HG03159 (cell line): Measurements from ENCODE around the gene SPECC1.
"Not testable (repeated sequence)": the region's sequence is repeated elsewhere in the genome, so short reads cannot be mapped to it uniquely, and the experiment has no call there.

ENCODE experiments used
- ATAC-seq: cut with Tn5 transposase; IDR thresholded peaks from one replicate; pipeline ENCODE4 v1.9.1; 2021; ENCODE audit warnings: mild to moderate bottlenecking, moderate library complexity; ENCODE audit not compliant: unreplicated experiment

The SPECC1 gene

DNA sequence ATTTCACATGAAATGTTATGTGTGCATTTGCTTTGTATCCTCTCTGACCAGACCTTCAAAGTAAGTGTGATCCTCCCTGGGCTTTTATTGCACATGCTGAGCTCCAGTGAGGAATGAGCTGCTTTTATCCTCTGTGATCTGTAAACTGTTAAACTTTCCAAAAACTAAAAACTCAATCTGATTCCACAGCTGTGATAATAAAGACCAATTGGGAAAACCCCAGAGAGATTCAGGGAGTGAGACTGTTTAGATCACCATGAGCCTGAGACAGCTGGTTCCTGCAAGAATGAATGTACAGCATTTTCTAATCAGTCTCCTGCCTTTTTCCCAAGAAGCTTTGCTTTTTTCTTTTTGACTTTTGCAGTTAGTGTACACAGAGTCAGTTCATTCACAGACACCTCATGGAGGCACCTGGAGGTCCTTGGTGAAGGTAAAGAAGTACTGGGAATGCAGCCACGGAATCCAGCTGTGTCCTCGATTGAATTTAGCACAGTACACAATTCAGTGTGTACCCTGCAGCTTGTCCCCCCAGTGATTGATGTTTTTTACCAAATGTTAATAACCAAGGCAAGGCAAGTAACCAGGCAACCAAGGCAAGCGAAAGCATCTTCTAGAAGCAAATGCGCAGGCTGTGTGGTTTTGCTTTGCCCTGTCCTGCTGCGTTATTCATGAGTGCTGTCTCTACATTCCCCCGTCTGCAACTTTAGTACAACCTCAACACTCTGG, 275.6 kb downstream of the SPECC1 start:
- no peak for ATAC-seq

DNA sequence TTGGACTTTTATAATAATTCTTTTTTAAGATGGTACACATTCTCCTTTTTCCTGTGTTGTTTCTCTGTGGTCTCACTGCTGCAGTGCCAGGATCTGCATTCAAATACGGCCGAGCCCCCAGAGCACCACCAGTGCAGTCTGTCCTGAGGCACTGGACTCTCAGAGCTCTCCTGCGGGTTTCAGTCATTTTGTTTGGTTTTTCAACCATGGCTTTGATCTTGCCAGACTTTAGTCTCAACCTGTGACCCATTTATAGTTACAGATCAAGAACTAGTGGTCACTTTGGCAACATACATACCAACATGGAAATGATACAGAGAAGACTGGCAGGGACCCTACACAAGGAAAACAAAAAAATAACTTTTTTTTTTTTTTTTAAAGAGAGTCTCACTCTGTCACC, 280.8 kb downstream of the SPECC1 start:
- ATAC-seq, result no peak

DNA sequence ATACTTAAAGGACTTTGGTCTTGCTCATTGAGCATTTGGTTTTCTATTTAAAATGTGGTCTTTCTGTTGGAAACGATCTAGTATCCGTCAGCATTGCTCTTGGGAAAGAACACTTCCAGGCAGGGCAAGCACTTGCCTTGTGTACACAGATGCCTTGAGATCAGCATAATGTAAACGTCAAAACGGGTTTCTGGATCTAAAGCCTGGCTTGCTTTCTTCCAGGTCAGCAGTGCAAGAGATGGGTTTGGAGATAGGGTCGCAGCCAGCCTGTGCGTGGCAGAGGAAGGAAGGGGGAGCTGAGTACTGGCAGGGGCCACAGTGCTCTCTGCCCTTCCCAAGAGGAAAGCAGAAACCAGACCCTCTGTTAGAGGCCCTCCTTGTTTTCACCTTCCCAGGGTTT, 282.7 kb downstream of the SPECC1 start:
- no peak for ATAC-seq

DNA sequence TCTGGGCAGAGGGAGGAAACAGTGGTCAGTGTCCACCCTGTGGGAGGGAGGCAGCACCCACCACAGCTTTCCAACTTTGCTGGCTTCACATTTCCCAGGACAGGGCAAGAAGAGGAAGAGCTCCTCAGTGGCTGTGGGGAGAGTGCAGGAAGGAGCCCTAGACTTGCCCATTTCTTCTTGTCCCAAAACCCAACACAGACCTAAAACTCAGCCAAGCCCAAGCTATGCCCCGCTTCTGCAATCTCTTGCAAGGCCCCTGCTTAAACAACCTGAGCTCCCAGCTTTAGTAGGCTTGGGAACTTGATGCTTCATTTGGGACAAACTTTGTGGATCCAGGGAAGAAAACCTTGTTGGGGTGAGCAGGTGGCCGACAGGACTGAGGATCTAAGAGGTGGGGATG, 284.3 kb downstream of the SPECC1 start:
- ATAC-seq, result no peak

DNA sequence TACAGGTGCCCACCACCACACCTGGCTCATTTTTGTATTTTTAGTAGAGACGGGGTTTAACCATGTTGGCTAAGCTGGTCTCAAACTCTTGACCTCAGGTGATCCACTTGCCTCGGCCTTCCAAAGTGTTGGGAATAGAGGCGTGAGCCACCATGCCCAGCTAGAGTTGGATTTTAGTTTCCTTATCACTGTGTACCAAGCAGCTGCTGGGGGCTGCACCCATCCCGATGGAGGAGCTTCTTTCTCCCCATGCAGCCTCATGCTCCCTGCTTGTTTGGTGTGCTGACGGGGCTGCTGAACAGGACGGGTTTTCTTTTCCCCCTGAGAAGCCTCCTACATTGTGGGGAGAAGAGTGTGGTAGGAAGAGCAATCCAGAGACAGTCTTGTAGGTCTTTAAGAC, 285.0 kb downstream of the SPECC1 start:
- ATAC-seq, result no peak

DNA sequence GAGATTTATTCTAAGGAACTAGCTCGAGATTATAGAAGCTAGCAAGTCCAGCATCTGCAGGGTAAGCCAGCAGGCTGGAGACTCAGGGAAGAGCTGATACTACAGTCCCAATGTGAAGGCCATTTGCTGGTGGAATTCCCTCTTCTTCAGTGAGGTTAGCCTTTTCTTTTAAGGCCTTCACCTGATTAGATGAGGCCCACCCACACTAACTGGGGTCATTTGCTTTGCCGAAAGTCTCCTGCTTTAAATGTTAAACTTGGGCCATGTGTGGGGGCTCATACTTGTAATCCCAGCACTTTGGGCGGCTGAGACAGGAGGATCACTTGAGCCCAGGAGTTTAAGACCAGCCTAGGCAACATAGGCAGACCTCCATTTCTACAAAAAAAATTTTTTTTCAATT, 289.9 kb downstream of the SPECC1 start:
- no peak for ATAC-seq

DNA sequence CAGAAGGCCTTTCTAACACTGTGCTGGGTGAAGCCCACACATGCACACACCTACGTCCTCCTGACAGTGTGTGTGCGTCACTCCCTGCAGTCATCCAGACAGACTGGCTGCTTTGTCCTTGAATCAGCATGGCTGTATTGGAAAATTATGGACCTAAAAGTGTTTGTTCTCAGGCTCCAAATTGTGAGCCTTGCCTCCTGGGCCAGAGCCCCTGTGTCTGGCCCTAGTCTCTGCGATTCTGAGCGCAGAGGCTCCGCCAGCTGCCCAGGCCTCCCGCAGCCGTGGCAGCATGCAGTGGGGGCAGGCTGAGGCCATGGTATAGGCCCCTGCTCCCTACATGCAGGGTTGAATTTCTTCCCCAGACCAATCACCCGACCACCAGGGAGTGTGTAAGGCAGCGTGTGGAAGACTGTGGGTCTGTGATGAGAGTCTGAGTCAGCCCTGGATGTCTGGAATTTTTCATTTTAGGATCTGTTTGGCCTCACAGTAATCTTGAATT, 291.3 kb downstream of the SPECC1 start:
- no peak for ATAC-seq

DNA sequence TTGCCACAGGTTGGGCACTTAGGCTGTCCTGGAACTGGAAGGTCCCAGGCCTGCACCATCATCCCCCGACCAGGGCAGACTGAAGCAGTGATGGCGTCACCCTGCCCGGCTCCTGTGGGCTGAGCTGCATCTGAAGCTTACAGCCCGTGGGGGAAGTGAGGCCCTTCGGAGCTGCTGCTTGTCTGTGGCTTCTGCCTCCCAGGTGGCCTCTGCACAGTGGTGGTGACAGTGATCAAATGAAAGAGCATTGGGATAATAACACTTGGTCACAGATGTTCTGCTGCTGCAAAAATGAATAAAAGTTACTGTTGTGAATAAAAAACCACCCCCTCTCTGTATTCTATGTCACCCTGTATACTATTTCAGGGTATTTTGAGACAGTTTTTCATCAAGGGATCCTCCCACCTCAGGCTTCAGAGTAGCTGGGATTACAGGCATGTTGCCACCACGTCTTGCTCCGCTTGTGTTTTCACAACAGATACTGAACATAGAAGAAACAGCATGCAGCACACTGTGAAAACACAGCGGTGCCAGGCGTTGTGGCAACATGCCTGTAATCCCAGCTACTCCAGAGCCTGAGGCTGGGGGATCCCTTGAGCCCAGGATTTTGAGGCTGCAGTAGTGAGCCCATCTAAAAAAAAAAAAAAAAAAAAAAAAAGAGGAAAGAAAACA, 293.2 kb downstream of the SPECC1 start:
- ATAC-seq, result no peak

DNA sequence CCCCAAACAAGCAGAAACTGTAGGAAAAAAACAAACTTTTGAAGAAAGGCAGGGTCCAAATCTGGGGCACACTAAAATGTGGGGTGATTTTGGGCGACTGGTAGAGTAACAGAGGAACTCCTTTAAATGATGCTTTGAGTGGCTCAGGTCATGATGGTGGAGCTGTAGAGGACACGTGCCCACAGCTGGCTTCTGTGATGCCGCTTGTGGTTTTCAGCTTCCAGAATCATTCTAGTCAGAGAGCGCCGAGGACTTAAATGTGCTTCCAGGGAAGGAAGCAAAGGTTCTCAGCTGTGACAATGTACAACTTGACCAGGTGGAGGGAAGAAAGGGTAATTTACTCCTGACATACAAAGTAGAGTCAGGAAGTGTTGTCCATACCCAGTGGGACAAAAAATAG, 295.8 kb downstream of the SPECC1 start:
- ATAC-seq, result no peak

DNA sequence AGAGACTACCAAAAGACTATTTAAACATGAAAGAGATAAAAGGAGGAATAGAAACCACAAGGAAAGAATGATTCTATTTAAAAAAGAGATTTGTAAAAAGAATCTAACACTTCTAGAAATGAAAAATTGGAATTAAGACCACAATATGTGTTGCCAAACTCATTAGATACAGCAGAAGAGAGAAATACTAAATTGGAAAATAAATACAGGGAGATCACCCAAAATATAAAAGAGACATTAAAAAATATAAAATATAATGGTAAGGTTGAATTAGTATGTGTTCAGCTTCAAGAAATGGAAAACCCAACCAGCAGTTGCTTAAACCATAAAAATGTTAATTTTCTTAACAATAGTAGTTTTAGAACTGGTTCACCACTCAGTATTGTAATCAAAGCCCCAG, 297.8 kb downstream of the SPECC1 start:
- no peak for ATAC-seq

DNA sequence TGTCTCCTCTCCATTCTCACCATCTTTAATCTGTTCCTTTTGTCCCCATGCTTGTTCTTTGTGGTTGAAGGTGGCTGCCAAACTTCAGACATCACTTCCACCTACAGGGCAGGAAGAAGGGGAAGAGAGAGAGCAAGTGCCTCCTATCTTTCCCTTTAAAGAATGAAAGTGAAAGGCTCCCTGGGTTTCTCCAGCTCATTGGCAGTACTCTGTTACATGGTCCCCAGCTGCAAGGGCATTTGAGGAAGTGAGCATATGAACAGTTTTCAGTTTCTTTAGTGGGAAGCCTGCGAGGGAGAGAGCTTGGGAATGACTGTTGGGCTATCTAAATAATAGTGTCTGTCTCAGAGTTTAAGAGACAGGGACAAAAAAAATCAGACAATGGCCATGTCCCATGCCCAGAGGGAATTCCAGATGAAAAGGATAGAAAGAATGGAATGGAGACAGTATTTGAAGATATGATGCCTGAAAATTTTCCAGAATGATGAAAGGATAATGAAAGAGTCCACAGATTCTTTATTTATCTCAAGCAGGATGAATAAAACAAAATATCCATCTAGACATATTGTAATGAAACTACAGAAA, 298.3 kb downstream of the SPECC1 start:
- ATAC-seq, result no peak

DNA sequence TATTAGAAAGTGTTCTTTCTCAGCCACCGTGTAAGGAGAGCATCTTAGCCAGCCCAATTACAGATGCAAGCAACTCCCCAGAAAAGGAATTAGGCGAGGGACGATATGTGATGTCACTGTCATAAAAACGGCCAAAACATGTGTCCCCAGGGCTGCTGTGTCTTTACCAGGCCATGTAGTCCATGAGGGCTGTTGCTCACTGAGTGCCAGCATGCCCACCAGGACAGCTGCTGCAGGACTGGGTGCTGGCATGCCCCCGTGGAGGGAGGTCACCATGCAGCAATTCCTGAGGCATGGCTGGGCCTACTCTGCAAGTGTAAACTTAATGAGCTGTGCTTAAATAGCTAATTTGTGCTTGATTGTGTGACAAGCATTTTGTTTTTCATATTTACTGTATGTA, 301.3 kb downstream of the SPECC1 start:
- ATAC-seq, result no peak

DNA sequence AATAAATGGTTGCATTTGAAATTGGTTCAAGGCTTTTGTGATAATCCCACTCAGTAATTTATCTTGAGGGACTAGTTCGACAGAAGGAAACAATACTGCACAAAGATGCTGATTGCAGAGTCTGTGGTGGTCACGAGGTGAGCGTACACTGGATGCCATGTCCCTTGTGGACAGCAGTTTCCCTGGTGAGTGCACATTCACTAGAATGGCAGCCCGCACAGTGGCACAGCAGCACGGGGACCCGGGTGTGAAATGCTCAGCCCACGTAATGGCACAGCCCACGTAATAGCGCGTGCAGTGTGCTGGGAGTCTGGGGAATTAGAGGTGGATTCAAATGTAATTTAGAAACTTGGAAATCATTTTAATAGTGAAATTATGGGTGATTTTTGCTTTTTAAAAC, 304.1 kb downstream of the SPECC1 start:
- no peak for ATAC-seq

DNA sequence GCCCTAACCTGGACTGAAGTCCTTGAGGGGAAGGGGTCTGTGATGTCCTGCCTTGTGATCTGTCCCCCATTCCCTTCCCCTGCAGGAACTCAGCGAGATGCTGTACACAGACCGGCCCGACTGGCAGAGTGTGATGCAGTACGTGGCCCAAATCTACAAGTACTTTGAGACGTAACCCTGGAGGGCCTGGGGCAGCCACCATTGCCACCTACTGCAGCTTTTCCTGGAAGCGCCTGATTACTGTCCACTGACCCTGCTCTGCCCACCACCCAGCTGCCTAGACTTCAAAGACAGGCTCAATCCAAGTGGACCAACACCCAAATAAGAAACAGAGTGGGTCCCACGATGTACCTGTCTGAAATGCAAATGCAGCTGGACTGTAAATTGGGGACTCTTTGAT, 304.7 kb downstream of the SPECC1 start:
- ATAC-seq, result no peak

DNA sequence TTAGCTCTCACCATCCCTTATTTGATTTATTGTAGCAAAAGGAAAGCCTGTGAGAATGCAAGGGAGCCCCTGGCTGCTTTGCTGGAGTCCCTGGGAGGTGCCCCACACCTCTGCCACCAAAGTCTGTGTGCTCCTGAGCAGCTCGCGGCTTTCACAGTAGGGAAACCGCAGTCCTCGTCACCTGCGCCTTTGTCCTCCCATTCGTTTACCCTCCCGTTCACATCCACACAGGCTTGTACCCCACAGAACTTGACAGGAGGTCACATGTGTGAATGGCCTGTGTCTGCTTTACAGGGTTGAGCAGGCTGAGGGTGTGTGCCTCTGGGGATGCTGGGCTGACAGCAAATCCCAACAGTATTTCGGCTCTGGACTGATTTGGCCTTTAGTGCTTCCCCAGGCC, 305.7 kb downstream of the SPECC1 start:
- no peak for ATAC-seq

DNA sequence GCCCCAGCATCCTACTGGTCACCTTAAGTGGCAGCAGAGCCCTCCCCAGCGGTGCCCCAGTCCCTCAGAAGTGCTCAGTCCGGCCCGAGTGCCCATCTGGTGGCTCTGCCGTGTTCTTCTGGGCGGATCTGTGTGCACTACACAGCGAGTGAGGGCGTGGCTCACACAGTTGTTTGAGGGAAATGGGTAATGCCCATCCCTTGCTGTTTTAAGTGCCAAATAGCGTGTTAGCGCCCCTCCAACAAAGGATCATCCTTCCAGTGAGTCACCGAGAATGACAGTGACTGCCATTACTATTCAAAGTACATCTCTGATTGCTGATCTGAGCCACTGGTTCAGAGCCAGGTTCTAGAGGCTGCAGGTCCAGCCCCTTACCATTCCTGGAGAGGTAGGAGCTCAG, 306.2 kb downstream of the SPECC1 start:
- ATAC-seq, result no peak

DNA sequence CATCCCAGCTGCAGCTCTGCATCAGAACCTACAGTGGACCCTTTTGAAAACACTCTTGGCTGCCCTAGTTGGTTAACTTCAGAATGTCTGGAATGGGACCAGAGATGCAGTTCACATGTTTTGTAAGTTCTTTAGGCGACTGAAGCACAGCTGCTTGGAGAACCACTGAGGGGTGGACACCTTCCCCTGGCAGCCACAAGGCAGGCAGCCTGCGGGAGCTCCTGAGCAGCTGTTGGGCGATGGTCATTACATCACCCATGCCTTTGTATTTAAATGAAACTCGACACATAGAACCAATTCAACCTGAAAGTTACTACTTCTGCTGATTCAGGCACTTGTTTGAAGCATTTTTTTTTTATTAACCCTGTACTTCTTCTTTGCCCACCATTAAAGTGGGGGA, 306.7 kb downstream of the SPECC1 start:
- ATAC-seq, result no peak

DNA sequence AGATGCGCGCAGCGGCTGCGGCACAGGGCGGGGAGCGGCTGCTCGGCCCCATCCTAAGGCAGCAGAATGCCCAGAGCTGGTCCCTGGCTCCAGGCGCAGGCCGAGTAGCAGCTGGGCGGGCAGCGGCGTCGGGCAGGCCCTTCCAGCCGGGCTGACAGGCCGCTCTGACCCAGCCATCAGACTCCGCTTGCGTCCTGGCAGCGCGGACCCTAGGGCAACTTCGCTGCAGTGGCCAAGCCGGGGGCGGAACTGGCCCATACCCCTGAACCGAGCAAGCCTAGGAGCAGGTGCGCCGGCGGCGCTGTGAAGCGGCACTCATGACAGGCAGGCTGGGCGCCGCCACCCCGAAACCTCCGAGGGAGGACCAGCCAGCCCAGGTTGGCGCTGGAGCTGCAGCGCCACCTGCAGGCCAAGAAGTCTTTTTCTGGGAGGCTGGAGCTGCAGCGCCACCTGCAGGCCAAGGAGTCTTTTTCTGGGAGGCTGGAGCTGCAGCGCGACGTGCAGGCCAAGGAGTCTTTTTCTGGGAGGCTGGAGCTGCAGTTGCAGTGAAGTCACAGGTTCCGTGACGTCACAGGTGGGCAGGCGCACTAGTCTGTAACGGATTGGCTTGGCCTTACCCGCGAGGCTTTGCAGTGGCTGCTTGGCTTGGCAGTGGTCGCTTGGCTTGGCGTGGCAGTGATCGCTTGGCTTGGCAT, 311.5 kb downstream of the SPECC1 start:
- peak; percentile 60 for ATAC-seq

DNA sequence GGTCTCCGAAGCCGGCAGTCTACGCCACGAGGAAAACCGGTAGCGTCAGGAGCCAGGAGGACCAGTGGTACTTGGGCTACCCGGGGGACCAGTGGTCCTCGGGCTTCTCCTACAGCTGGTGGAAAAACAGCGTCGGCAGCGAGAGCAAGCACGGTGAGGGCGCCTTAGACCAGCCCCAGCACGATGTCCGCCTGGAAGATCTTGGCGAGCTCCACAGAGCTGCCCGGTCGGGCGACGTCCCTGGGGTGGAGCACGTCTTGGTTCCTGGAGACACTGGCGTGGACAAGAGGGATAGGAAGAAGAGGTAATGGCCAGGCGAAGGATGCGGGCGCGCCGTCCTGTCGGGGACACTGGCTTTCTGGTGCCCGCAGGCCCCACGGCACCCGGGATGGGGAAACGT, 312.2 kb downstream of the SPECC1 start:
- not testable (repeated sequence) for ATAC-seq

DNA sequence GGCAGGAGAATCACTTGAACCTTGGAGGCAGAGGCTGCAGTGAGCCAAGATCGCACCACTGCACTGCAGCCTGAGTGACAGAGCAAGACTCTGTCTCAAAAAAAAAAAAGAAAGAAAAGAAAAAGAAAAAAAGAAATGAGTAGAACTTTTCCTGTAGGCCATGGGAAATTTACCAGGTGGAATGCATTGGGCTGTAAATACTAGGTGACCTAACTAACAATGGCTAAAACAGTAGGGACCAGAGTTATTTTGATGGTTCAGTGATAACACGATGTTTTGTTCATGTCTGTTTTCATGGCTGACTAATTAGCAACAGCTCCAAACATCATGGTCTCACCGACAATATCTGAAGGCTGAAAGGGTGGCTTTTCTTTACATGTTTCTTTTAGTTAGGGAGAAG, 318.6 kb downstream of the SPECC1 start:
- ATAC-seq, result not testable (repeated sequence)

DNA sequence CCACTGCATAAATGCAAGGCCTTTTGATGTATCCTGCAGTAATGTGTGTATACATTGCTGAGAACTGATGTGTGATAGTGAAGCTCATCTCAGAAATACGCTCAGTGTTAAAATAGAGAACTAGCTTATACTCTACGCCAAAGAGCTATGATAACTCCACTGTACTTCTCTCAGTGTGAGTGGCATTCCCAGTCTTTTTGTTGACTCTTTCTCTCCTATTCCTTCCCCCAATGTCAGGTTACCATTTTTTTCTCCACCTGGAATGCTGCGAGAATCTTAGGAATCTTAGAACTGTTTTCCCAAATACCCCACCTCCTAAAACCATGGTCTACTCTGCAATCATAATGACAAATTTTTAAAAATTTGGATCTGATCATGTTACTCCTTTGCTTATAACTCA, 342.2 kb downstream of the SPECC1 start:
- ATAC-seq, result not testable (repeated sequence)

DNA sequence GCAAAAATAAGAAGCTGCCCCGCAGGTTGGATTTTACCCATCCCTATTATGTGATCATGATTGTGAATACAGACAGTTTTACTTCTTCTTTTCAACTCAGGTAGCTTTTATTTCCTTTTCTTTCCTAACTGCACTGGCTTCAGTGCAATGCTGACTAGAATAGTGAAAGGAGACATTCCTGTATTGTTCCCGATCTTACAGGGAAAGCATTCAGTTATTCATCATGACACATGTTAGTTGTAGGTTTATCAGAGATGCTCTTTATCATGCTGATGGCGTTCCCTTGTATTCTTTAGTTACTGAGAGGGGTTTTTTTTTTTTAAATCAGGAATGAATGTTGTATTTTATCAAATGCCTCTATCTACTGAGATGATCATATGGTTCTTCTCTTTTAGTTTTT, 343.4 kb downstream of the SPECC1 start:
- not testable (repeated sequence) for ATAC-seq
